Melanocyte of skin (primary cell): ENCODE results near the gene CD302. TPM values are rescaled to one million over a fixed set of nuclear protein-coding genes. Genes with fewer than 3 reads are reported as not detected.

Experiments used
- total RNA-seq, 2 donors: library from RNA; depleted of rRNA; stranded (reverse); fragments of >200 nt; gene quantifications; 2 replicates each; pipeline ENCODE4 v1.2.3, GENCODE V29; 2012

The CD302 gene, protein sequence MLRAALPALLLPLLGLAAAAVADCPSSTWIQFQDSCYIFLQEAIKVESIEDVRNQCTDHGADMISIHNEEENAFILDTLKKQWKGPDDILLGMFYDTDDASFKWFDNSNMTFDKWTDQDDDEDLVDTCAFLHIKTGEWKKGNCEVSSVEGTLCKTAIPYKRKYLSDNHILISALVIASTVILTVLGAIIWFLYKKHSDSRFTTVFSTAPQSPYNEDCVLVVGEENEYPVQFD
- 1 to 10 TPM; 5.0 to 5.2 TPM for total RNA-seq

DNA sequence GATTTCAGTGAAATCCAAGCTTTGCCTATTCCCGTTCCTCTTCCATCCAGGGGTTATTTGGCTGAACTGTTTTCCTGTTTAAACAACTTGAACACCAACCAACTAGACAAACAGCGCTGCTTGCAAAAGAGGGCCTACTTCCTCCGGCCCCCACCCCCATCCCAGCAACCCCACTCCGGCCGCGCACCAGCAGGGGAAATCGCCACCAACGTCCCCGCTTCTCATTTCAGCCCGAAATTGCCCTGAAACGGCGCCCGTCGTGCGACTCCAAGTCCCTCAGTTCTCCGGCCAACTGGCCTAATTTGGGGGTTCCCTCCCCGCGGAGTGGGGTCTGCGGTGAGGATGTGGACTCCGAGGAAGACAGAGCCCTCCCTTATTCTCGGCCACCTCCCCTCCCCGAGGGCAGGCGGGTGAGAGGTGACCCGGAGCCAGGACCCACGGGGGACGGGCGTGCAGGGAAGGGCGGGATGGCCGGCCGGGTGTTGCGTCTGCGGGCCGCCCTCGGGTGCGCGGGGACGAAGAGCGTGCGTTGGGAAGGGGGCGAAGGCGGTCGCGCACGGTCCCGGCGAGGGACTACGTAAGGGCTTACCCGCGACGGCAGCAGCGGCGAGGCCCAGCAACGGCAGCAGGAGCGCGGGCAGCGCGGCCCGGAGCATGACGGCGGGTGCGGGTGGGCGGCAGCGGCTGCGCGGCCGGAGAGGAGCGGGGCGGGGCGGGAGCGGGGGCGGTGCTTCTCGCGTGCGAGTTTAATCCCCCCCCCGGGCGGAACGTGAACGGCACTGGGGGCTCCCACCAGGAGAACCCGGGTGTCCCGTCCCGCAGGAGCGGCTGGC lies at the start of gene CD302:
TSS of gene CD302 (minus strand) at position 666 of the 833 bp plus-strand sequence. CDS start at position 656, 10 bp downstream.

Other genes with a start within 250 kb of the CD302 start
- 10 to 100 TPM; 43.0 to 73.0 TPM for gene BAZ2B, start 181.7 kb downstream of the CD302 start, total RNA-seq
- gene MARCHF7, start 85.7 kb downstream of the CD302 start, total RNA-seq, result 10 to 100 TPM; 88.6 to 90.2 TPM
- under 1 TPM; under 0.01 TPM for gene LY75, start 106.5 kb upstream of the CD302 start, total RNA-seq